A549 (cell line): ENCODE results near the gene C19orf47.

ENCODE experiments used
- CHD4 ChIP-seq: fragments of 200-600 bp; sonication (generic); IDR thresholded peaks from 2 replicates; pipeline ENCODE4 v1.6.1; 2016; ENCODE audit warnings: antibody characterized with exemption, mild to moderate bottlenecking, borderline replicate concordance
- CTCF ChIP-seq: fragments of >200 bp; sonication (Bioruptor Twin); formaldehyde crosslinking; IDR thresholded peaks from 3 replicates; pipeline ENCODE4 v1.5.1; 2016
- EHF ChIP-seq: fragments of 250-450 bp; sonication (Bioruptor Pico); IDR thresholded peaks from 2 replicates; pipeline ENCODE4 v1.5.0; 2020; ENCODE audit warnings: mild to moderate bottlenecking
- JUNB ChIP-seq: fragments of >200 bp; sonication (Bioruptor Twin); formaldehyde crosslinking; IDR thresholded peaks from 2 replicates; pipeline ENCODE4 v1.6.1; 2016
- MAX ChIP-seq: IDR thresholded peaks from 2 replicates; pipeline ENCODE4 v1.6.1; 2012
- POLR2A ChIP-seq: IDR thresholded peaks from 2 replicates; pipeline ENCODE4 v1.6.1; 2012; ENCODE audit warnings: mild to moderate bottlenecking, low read length
- RAD21 ChIP-seq, 2 experiments: fragments of >200 bp in 1 of 2; sonication (Bioruptor Twin) in 1 of 2; formaldehyde crosslinking in 1 of 2; IDR thresholded peaks in 1 of 2; conservative IDR thresholded peaks in 1 of 2; 2 replicates in 1 of 2; 3 replicates in 1 of 2; pipeline ENCODE4 v1.6.1; 2012 to 2018; ENCODE audit warnings: inconsistent platforms in 1 of 2
- RARB ChIP-seq: fragments of 250-450 bp; sonication (Bioruptor Pico); IDR thresholded peaks from 2 replicates; pipeline ENCODE4 v1.8.0; 2021; ENCODE audit warnings: mild to moderate bottlenecking, moderate library complexity

DNA sequence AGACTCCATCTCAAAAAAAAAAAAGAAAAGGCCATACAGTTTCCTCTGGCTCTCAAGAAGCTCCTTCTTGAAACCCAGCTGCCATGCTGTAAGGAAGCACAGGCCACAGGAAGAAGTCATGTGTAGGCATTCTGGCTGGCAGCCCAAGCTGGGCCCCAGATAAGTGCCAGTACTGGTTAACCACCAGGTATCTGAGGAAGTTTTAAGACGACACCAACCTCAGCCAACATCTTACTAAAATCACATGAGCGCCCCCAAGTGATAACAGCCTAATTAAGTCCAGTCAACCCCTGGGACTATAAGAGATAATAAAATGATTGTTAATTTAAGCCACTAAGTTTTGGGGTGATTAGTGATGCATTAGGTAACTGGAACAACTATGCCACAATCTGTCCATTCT, 35.7 kb downstream of the C19orf47 start:
- TF ChIP-seq JUNB (no peak), EHF (CRISPR knock-in tag) (no peak), CTCF (no peak), MAX (no peak), RAD21 (conservative IDR thresholded peaks at IDR 0.05 in 1 of 2, IDR thresholded peaks at IDR 0.05 in 1 of 2) (no peak; a peak in 1 of 5 replicates), CHD4 (no peak), POLR2A (no peak), RARB (CRISPR knock-in tag) (no peak)
